Esophagus (tissue), 2 donors: ENCODE measurements around the gene TNK2. TPM values are rescaled to one million over a fixed set of nuclear protein-coding genes. Genes with fewer than 3 reads are reported as not detected.
"Not testable (repeated sequence)": the region's sequence is repeated elsewhere in the genome, so short reads cannot be mapped to it uniquely, and the experiment has no call there.

Experiments used
- H3K27ac ChIP-seq, 2 donors: one replicate each; pipeline ENCODE4 v1.5.1; 2013; ENCODE audit warnings: low read depth in 2 of 2, mild to moderate bottlenecking in 2 of 2, inconsistent platforms in 1 of 2, low read length in 1 of 2, moderate library complexity in 1 of 2
- H3K27me3 ChIP-seq, 2 donors: one replicate each; pipeline ENCODE4 v1.6.1; 2013; ENCODE audit warnings: low read length in 2 of 2, control low read depth in 1 of 2, mild to moderate bottlenecking in 1 of 2; ENCODE audit not compliant: insufficient read depth in 2 of 2, control insufficient read depth in 1 of 2
- H3K36me3 ChIP-seq, 2 donors: one replicate each; pipeline ENCODE4 v1.6.1; 2013; ENCODE audit warnings: low read length in 1 of 2; ENCODE audit not compliant: control insufficient read depth in 2 of 2, insufficient read depth in 2 of 2
- H3K4me1 ChIP-seq, 2 donors: one replicate each; pipeline ENCODE4 v1.6.1; 2013; ENCODE audit warnings: low read length in 1 of 2; ENCODE audit not compliant: control insufficient read depth in 2 of 2, insufficient read depth in 2 of 2
- H3K4me3 ChIP-seq, 2 donors: one replicate each; pipeline ENCODE4 v1.5.1; 2013; ENCODE audit warnings: low read length in 2 of 2, mild to moderate bottlenecking in 2 of 2, low read depth in 1 of 2, moderate library complexity in 1 of 2
- H3K9me3 ChIP-seq, 2 donors: one replicate each; pipeline ENCODE4 v1.6.1; 2013; ENCODE audit warnings: mild to moderate bottlenecking in 2 of 2, low read depth in 1 of 2, low read length in 1 of 2, moderate library complexity in 1 of 2; ENCODE audit not compliant: control insufficient read depth in 2 of 2, insufficient read depth in 1 of 2
- WGBS, 2 donors: extraction: QIAGEN DNeasy Blood & Tissue Kit; methylation state at CpG; one replicate each; pipeline ENCODE4 v1.1.7; 2013; 5-methylcytosine and 5-hydroxymethylcytosine counted together
- polyA plus RNA-seq, 2 donors: library from polyadenylated mRNA; stranded (reverse); fragments of 200-250 nt; gene quantifications; one replicate each; pipeline ENCODE4 v1.2.3, GENCODE V29; 2013
- donor health status: healthy with polysubstance abuse.
- donor health status: Bipolar disorder and iron deficiency.

The TNK2 gene
- polyA plus RNA-seq, 2 donors, result 38.8 to 87.5 TPM

DNA sequence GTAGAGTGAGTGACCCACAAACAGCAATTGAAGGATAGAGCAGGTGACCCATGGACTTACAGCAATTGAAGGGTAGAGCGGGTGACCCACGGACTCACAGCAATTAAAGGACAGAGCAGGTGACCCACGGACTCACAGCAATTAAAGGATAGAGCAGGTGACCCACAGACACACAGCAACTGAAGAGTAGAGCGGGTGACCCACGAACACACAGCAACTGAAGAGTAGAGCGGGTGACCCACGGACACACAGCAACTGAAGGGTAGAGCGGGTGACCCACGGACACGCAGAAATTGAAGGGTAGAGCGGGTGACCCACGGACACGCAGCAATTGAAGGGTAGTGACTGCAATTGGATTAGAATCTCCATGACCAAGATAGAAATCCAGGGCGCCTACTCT, 9.8 kb upstream of the TNK2 start:
- H3K36me3 ChIP-seq, result no peaks in the 10 kb centered on the region
- no peak overlapping the region for H3K4me3 ChIP-seq
- no peak overlapping the region for H3K27ac ChIP-seq
- peaks cover 0 to 8% of the 10 kb centered on the region in 2 donors for H3K4me1 ChIP-seq
- no peaks in the 10 kb centered on the region for H3K9me3 ChIP-seq
- whole genome bisulfite sequencing, 2 donors, result 92 to 96% methylated on average over 14 of the region's 14 CpGs
- no peaks in the 10 kb centered on the region for H3K27me3 ChIP-seq

GRCh38 chr3:195916991-195917390, 8.6 kb upstream of the TNK2 start:
- Histone ChIP-seq H3K27me3 (no peaks in the 10 kb centered on the region), H3K36me3 (no peaks in the 10 kb centered on the region), H3K9me3 (no peaks in the 10 kb centered on the region), H3K4me3 (no peak overlapping the region), H3K27ac (no peak overlapping the region), H3K4me1 (peaks cover 0 to 8% of the 10 kb centered on the region in 2 donors)
- whole genome bisulfite sequencing, 2 donors, result 83 to 87% methylated on average over 9 of the region's 9 CpGs

- Histone ChIP-seq H3K27me3 (no peaks in the 10 kb centered on the region), H3K9me3 (no peaks in the 10 kb centered on the region), H3K4me3 (no peak overlapping the region), H3K27ac (no peak overlapping the region), H3K4me1 (peaks cover 0 to 8% of the 10 kb centered on the region in 2 donors), H3K36me3 (no peaks in the 10 kb centered on the region)
- WGBS, 2 donors, result 47 to 63% methylated on average over 6 of the region's 6 CpGs
Measured at GRCh38 chr3:195916291-195916690, 7.9 kb upstream of the TNK2 start.

DNA sequence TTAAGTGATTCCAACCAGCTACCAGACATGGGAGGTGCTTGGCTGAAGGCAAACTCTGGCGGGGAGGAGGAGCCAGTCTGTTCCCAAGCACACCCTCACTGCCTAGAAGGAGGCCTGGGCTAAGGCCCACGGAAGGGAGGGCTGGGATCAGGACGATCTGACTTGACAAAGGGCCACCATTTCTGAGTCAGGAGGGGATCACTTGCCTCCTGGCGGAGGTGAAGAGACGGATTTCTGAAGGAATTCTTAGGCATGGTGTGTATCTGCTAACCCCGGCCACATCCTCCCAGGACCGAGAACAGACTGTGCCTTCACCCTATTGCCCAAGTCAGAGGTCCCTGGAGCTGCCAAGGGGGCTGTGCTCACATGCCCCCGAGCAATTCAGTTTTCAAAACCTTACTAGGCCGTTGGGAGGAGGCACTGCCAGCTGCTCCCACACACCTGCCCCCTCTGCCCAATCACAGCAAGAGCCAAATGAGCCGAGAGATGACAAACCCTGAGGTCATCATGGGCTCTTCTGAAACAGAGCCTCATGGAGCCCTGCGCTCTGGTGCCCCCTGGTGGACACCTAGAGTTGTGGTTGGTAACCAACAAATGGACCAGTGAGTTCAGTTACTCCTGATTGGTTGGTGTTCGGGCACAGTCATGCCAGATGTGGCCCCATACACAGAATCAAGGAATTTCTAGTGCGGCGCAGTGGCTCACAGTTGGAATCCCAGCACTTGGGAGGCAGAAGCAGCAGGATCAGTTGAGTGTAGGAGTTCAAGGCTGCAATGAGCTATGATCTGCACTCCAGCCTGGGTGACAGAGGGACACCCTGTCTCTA, 6.5 kb upstream of the TNK2 start:
- H3K4me3 ChIP-seq, result no peak overlapping the region
- H3K36me3 ChIP-seq, result no peaks in the 10 kb centered on the region
- no peaks in the 10 kb centered on the region for H3K9me3 ChIP-seq
- no peaks in the 10 kb centered on the region for H3K27me3 ChIP-seq
- peak overlapping the region; percentile 89 to 97 for H3K27ac ChIP-seq
- 18 to 23% methylated on average over 14 of the region's 14 CpGs for WGBS, 2 donors
- H3K4me1 ChIP-seq, result peaks cover 4% of the 10 kb centered on the region in 2 donors

GRCh38 chr3:195914146-195914545, 5.8 kb upstream of the TNK2 start:
- not testable (repeated sequence) for H3K27me3 ChIP-seq, H3K9me3 ChIP-seq, H3K4me1 ChIP-seq, H3K4me3 ChIP-seq, H3K36me3 ChIP-seq
- 68 to 75% methylated on average over 8 of the region's 8 CpGs for WGBS, 2 donors
- H3K27ac ChIP-seq, result peak overlapping the region; percentile 89 to 97

- Histone ChIP-seq H3K27ac (peak overlapping the region; percentile 65 to 80), H3K27me3 (no peaks in the 10 kb centered on the region), H3K9me3 (no peaks in the 10 kb centered on the region), H3K36me3 (no peaks in the 10 kb centered on the region), H3K4me3 (no peak overlapping the region), H3K4me1 (peaks cover 4 to 5% of the 10 kb centered on the region in 2 donors)
- WGBS, 2 donors, result 64% methylated on average over 11 of the region's 11 CpGs
Measured at GRCh38 chr3:195913382-195913781, 5.0 kb upstream of the TNK2 start.

DNA sequence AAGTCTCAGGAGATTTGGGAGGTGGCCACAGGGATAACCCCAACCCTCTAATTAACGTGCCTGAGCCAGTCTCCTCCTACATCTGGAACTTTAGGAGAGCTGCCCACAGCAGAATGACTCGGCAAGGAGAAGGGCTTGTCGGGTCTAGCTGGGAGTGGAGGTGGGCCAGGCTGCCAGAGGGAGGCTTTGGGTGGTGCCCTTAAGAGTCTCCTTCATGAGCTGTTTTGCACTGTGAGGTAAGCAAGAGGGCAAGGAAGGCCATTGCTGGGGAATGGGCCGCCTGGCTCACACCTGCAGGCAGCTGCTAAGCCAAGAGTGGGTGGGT, 3.6 kb upstream of the TNK2 start:
- Histone ChIP-seq H3K4me3 (no peak overlapping the region), H3K27me3 (no peaks in the 10 kb centered on the region), H3K27ac (peak overlapping the region; percentile 89 to 94), H3K36me3 (no peaks in the 10 kb centered on the region), H3K4me1 (peaks cover 8 to 18% of the 10 kb centered on the region in 2 donors), H3K9me3 (no peaks in the 10 kb centered on the region)
- WGBS, 2 donors, result 39 to 47% methylated on average over 4 of the region's 4 CpGs

- no peak overlapping the region for H3K4me3 ChIP-seq
- no peaks in the 10 kb centered on the region for H3K27me3 ChIP-seq
- no peaks in the 10 kb centered on the region for H3K36me3 ChIP-seq
- H3K27ac ChIP-seq, result peak overlapping the region; percentile 89 to 94
- H3K4me1 ChIP-seq, result peaks cover 8 to 19% of the 10 kb centered on the region in 2 donors
- 66 to 70% methylated on average over 14 of the region's 14 CpGs for WGBS, 2 donors
- H3K9me3 ChIP-seq, result no peaks in the 10 kb centered on the region
Measured at GRCh38 chr3:195911041-195911945, 2.9 kb upstream of the TNK2 start.

- H3K27me3 ChIP-seq, result no peaks in the 10 kb centered on the region
- no peaks in the 10 kb centered on the region for H3K9me3 ChIP-seq
- peaks cover 8 to 21% of the 10 kb centered on the region in 2 donors for H3K4me1 ChIP-seq
- peak overlapping the region; percentile 89 to 94 for H3K27ac ChIP-seq
- 68 to 73% methylated on average over 8 of the region's 8 CpGs for WGBS, 2 donors
- no peaks in the 10 kb centered on the region for H3K36me3 ChIP-seq
- H3K4me3 ChIP-seq, result no peak overlapping the region
Measured at GRCh38 chr3:195910499-195910845, 2.1 kb upstream of the TNK2 start.
